Vagina (tissue), 2 donors: ENCODE results near the gene USP49. TPM values are rescaled to one million over a fixed set of nuclear protein-coding genes. Genes with fewer than 3 reads are reported as not detected.

Source experiments
- DNase-seq, 2 donors: peaks; one replicate each; pipeline ENCODE4 v3.0.0-alpha.2; 2017; ENCODE audit errors: extremely low spot score in 2 of 2
- H3K27ac ChIP-seq: fragments of 200-600 bp; sonication (generic); one replicate; pipeline ENCODE4 v1.5.1; 2019
- H3K27me3 ChIP-seq: fragments of 200-600 bp; sonication (generic); one replicate; pipeline ENCODE4 v1.5.1; 2019
- H3K36me3 ChIP-seq, 2 donors: fragments of 200-600 bp; sonication (generic); one replicate each; pipeline ENCODE4 v1.5.1; 2017 to 2019
- H3K4me1 ChIP-seq: fragments of 200-600 bp; sonication (generic); one replicate; pipeline ENCODE4 v1.5.1; 2019
- H3K4me3 ChIP-seq, 2 donors: fragments of 200-600 bp; sonication (generic); 1 replicate in 1 of 2; 2 replicates in 1 of 2; pipeline ENCODE4 v1.5.1; 2016 to 2019
- H3K9me3 ChIP-seq: fragments of 200-600 bp; sonication (generic); one replicate; pipeline ENCODE4 v1.5.1; 2019
- CTCF ChIP-seq, 3 experiments: fragments of 450-650 bp in 2 of 3; fragments of 200-600 bp in 1 of 3; sonication (generic) in 1 of 3; IDR thresholded peaks; one replicate each; pipeline ENCODE4 v1.5.1; 2017 to 2019; ENCODE audit warnings: antibody characterized with exemption in 3 of 3, mild to moderate bottlenecking in 2 of 3, moderate library complexity in 2 of 3
- POLR2A ChIP-seq, 2 donors: fragments of 450-650 bp; IDR thresholded peaks; one replicate each; pipeline ENCODE4 v1.6.1; 2017; ENCODE audit warnings: antibody characterized with exemption in 2 of 2, mild to moderate bottlenecking in 2 of 2, moderate library complexity in 2 of 2
- POLR2AphosphoS5 ChIP-seq, 2 donors: sonication (generic); formaldehyde crosslinking; IDR thresholded peaks; one replicate each; pipeline ENCODE4 v1.9.0; 2017; ENCODE audit warnings: antibody characterized with exemption in 2 of 2, mild to moderate bottlenecking in 2 of 2, low read depth in 1 of 2; ENCODE audit not compliant: insufficient read depth in 1 of 2
- intact Hi-C: fragments of 100-400 bp; cut with DNase I; formaldehyde crosslinking; loops from one replicate; pipeline ENCODE4 v1.15.1; 2023
- total RNA-seq: library from RNA; depleted of rRNA; stranded (reverse); fragments of >200 nt; gene quantifications from one replicate; pipeline ENCODE4 v1.2.3, GENCODE V29; 2016

USP49 gene
- total RNA-seq, 1 donor from 2014 or later, result 9.1 TPM

- Histone ChIP-seq H3K36me3 (no peaks in the 10 kb centered on the region), H3K4me3 (no peak overlapping the region), H3K4me1 (no peaks in the 10 kb centered on the region), H3K27me3 (no peaks in the 10 kb centered on the region), H3K27ac (no peak overlapping the region), H3K9me3 (no peaks in the 10 kb centered on the region)
- no peak for DNase-seq
- intact Hi-C loops, result no loop called here
- no peak for TF ChIP-seq POLR2AphosphoS5 (IDR thresholded peaks at IDR 0.05; ENCODE audit: insufficient read depth in 1 of 2, low read depth in 1 of 2)
- no peak for TF ChIP-seq POLR2A (IDR thresholded peaks at IDR 0.05)
- TF ChIP-seq CTCF (IDR thresholded peaks at IDR 0.05), result no peak
Observed at GRCh38 chr6:41824571-41825569, 70.3 kb downstream of the USP49 start.

GRCh38 chr6:41823178-41823577, 72.0 kb downstream of the USP49 start:
- intact Hi-C loops, result no loop called here
- H3K4me1 ChIP-seq, result no peaks in the 10 kb centered on the region
- no peaks in the 10 kb centered on the region for H3K9me3 ChIP-seq
- H3K36me3 ChIP-seq, result no peaks in the 10 kb centered on the region
- H3K27me3 ChIP-seq, result no peaks in the 10 kb centered on the region
- H3K27ac ChIP-seq, result no peak overlapping the region
- TF ChIP-seq POLR2A (IDR thresholded peaks at IDR 0.05), result no peak
- no peak for TF ChIP-seq CTCF (IDR thresholded peaks at IDR 0.05)
- TF ChIP-seq POLR2AphosphoS5 (IDR thresholded peaks at IDR 0.05; ENCODE audit: insufficient read depth in 1 of 2, low read depth in 1 of 2), result no peak
- DNase-seq, result no peak
- H3K4me3 ChIP-seq, result no peak overlapping the region

GRCh38 chr6:41822021-41822420, 73.2 kb downstream of the USP49 start:
- no peaks in the 10 kb centered on the region for H3K9me3 ChIP-seq
- intact Hi-C loops, result no loop called here
- DNase-seq, result no peak
- no peaks in the 10 kb centered on the region for H3K27me3 ChIP-seq
- no peaks in the 10 kb centered on the region for H3K4me1 ChIP-seq
- TF ChIP-seq POLR2A (IDR thresholded peaks at IDR 0.05), result no peak
- no peak for TF ChIP-seq CTCF (IDR thresholded peaks at IDR 0.05)
- no peak for TF ChIP-seq POLR2AphosphoS5 (IDR thresholded peaks at IDR 0.05; ENCODE audit: insufficient read depth in 1 of 2, low read depth in 1 of 2)
- H3K4me3 ChIP-seq, result no peak overlapping the region
- H3K27ac ChIP-seq, result no peak overlapping the region
- H3K36me3 ChIP-seq, result no peaks in the 10 kb centered on the region

GRCh38 chr6:41821266-41821665, 73.9 kb downstream of the USP49 start:
- Histone ChIP-seq H3K27ac (no peak overlapping the region), H3K27me3 (no peaks in the 10 kb centered on the region), H3K4me1 (no peaks in the 10 kb centered on the region), H3K4me3 (no peak overlapping the region), H3K9me3 (no peaks in the 10 kb centered on the region), H3K36me3 (no peaks in the 10 kb centered on the region)
- TF ChIP-seq POLR2AphosphoS5 (IDR thresholded peaks at IDR 0.05; ENCODE audit: insufficient read depth in 1 of 2, low read depth in 1 of 2), result no peak
- no peak for TF ChIP-seq POLR2A (IDR thresholded peaks at IDR 0.05)
- TF ChIP-seq CTCF (IDR thresholded peaks at IDR 0.05), result no peak
- intact Hi-C loops, result no loop called here
- DNase-seq, result no peak
